C4-2B (cell line): ENCODE measurements around the gene PLA2G2D.

Experiments used
- H3K27ac ChIP-seq: fragments of 450-650 bp; 2 replicates; pipeline ENCODE4 v1.5.1; 2017
- CTCF ChIP-seq: fragments of 450-650 bp; conservative IDR thresholded peaks from 2 replicates; pipeline ENCODE4 v1.5.1; 2017; ENCODE audit warnings: mild to moderate bottlenecking
- ZFX ChIP-seq: fragments of 450-650 bp; IDR thresholded peaks from 2 replicates; pipeline ENCODE4 v1.6.1; 2017

PLA2G2D gene

GRCh38 chr1:20111452-20111851, 7.9 kb downstream of the PLA2G2D start:
- TF ChIP-seq ZFX: no peak
- TF ChIP-seq CTCF: no peak
- H3K27ac ChIP-seq: no peak overlapping the region

GRCh38 chr1:20110679-20111078, 8.7 kb downstream of the PLA2G2D start:
- TF ChIP-seq ZFX (no peak), CTCF (no peak)
- no peak overlapping the region for H3K27ac ChIP-seq

- H3K27ac ChIP-seq: no peak overlapping the region
- TF ChIP-seq ZFX (no peak), CTCF (no peak)
These were observed 10.0 kb downstream of the PLA2G2D start for GRCh38 chr1:20109223-20109856.

GRCh38 chr1:20108366-20109123, 10.8 kb downstream of the PLA2G2D start:
- no peak for TF ChIP-seq CTCF
- TF ChIP-seq ZFX: no peak
- no peak overlapping the region for H3K27ac ChIP-seq

GRCh38 chr1:20107796-20108195, 11.5 kb downstream of the PLA2G2D start:
- TF ChIP-seq ZFX (no peak), CTCF (no peak)
- H3K27ac ChIP-seq: no peak overlapping the region

GRCh38 chr1:20107351-20107750, 12.0 kb downstream of the PLA2G2D start:
- H3K27ac ChIP-seq: no peak overlapping the region
- TF ChIP-seq ZFX: no peak
- no peak for TF ChIP-seq CTCF

- no peak overlapping the region for H3K27ac ChIP-seq
- TF ChIP-seq ZFX (no peak), CTCF (no peak)
These were observed 13.5 kb downstream of the PLA2G2D start for GRCh38 chr1:20105856-20106255.
